Measurements from ENCODE around the gene VCAN.

DNA sequence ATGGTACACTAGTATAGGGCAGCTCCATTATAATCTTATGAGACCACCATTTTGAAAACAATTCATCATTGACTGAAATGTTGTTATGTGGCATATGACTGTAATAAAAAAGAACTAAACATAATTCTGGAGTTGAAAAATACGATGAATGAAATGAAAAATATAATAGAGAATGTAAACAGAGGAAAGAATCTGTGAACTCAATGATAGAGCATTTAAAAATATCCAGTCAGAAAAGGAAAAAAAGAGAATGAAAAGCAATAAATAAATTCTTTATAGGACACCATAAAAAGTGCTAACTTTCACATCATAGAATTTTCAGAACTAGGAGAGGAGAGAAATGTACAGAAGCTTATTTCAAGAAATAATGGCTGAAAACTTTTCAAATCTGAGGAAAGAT is 17.6 kb upstream of the VCAN start:
- no peak for TF ChIP-seq EZH2phosphoT487 (IDR thresholded peaks at IDR 0.05; ENCODE audit: low read length)
- TF ChIP-seq, protein P1, sequence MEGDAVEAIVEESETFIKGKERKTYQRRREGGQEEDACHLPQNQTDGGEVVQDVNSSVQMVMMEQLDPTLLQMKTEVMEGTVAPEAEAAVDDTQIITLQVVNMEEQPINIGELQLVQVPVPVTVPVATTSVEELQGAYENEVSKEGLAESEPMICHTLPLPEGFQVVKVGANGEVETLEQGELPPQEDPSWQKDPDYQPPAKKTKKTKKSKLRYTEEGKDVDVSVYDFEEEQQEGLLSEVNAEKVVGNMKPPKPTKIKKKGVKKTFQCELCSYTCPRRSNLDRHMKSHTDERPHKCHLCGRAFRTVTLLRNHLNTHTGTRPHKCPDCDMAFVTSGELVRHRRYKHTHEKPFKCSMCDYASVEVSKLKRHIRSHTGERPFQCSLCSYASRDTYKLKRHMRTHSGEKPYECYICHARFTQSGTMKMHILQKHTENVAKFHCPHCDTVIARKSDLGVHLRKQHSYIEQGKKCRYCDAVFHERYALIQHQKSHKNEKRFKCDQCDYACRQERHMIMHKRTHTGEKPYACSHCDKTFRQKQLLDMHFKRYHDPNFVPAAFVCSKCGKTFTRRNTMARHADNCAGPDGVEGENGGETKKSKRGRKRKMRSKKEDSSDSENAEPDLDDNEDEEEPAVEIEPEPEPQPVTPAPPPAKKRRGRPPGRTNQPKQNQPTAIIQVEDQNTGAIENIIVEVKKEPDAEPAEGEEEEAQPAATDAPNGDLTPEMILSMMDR (IDR thresholded peaks at IDR 0.05; ENCODE audit: low read length): no peak

Measured in MM.1S (cell line).